UCSD-AML1 (cell line): ENCODE results near the gene PSEN1.

Source experiments
- DNase-seq: peaks from one replicate; lab custom pipeline; 2025; ENCODE audit not compliant: unreplicated experiment; lab: John Stamatoyannopoulos, UW

PSEN1 gene

GRCh38 chr14:73211251-73212040 lies 75.1 kb downstream of the PSEN1 start:
- no peak for DNase-seq

GRCh38 chr14:73216030-73216429 lies 79.7 kb downstream of the PSEN1 start:
- no peak for DNase-seq

- DNase-seq, result no peak
Measured at GRCh38 chr14:73217411-73217810, 81.1 kb downstream of the PSEN1 start.

GRCh38 chr14:73220061-73220460 lies 83.8 kb downstream of the PSEN1 start:
- no peak for DNase-seq

DNA sequence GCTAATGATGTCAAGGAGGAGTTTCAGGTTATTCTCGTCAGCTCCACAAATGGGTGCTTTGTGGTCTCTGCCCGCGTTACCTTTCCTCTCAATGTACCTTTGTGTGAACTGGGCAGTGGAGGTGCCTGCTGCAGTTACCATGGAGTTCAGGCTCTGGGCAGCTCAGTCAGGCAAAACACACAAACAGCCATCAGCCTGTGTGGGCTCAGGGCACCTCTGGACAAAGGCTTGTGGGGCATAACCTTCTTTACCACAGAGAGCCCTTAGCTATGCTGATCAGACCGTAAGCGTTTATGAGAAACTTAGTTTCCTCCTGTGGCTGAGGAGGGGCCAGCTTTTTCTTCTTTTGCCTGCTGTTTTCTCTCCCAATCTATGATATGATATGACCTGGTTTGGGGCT lies 84.3 kb downstream of the PSEN1 start:
- no peak for DNase-seq

- DNase-seq, result no peak
Measured at GRCh38 chr14:73221945-73222344, 85.6 kb downstream of the PSEN1 start.

GRCh38 chr14:73223049-73223448 lies 86.7 kb downstream of the PSEN1 start:
- DNase-seq, result no peak

- DNase-seq, result no peak
Measured at GRCh38 chr14:73225496-73225895, 89.2 kb downstream of the PSEN1 start.

DNA sequence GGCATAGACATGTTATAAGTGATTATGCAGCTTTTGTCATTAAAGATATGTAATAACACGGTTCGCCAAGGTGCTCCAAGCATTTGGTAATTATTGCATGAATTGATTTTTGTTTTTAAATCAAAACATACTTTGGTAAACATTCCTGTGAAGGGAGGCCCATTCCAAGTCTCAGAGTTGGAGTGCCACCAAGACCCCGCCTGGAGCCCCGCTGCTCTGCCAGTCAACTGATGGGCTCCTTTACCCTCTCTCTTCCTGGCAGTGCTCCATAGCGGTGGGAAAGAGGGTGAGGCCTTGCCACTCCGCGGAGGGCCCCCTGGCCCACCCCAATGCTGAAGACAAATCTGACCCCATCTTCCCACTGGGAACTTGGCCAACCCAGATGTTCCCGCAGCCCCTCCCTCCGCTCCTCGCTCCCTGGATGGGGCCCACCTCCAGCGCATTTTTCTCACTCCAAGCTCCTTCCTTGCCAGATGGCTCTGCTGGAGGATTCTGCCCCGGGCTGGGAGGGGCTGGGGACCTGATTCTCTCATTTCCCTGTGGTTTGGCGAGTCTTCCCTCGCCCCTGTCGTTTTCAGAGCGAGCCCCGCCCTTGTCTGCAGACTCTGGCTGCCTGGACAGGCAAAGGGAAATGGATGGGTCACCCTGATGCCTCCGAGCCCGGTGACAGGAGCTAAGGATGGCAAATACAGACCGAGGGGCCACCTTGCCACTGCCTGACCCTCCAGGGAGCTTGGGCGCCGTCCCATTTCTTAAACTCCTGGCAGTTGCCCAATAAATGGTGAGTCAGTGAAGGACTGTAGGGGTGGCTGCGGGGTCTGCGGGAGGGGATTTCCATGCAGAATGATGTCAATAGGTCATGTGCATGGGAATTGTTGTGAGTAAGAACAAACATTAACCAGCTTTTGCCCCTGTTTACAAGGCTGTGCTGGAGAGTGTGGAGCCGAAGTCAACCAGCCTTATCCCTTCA lies 91.8 kb downstream of the PSEN1 start:
- DNase-seq, result no peak

- DNase-seq, result no peak
Measured at GRCh38 chr14:73230051-73230450, 93.7 kb downstream of the PSEN1 start.

GRCh38 chr14:73231981-73232851 lies 95.9 kb downstream of the PSEN1 start:
- peak; percentile 43 for DNase-seq

DNA sequence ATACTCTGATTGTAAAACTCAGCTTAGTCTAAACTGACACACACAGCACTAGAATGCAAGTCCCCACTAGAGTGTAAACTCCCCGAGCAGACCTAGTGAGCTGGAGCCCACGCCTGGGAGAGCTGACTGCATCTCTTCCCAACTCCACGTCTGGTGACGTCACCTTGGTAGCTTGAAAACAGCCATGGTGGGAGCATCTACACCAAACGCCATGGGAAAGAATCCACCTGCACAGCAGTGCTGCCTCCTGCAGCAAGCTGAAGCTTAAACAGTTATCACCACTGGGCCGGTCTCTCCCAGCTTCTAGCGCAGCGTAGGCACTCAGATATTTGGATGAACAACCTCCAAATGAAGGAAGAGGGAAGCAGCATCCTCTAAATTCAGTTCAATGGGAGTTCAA lies 96.7 kb downstream of the PSEN1 start:
- DNase-seq, result no peak

- DNase-seq, result no peak
Measured at GRCh38 chr14:73233564-73233963, 97.3 kb downstream of the PSEN1 start.

DNA sequence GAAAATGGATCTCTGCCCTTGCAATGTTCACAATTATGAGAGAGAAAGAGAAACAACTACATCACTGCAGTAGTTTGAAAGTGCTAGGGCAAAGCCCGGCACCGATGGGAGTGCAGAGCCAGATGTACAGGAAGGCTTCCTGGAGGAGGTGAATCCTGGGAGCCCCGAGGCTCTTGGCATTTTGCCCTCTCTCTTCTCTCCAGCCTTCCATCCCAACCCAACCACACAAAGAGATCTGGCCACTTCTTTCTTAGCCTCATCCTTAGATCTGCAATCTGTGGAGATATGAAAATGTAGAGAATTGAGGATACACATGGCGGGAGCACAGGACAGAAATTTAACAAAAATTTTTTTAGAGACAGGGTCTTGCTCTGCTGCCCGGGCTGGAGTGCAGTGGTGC lies 97.7 kb downstream of the PSEN1 start:
- no peak for DNase-seq

- no peak for DNase-seq
Measured at GRCh38 chr14:73234586-73235394, 98.5 kb downstream of the PSEN1 start.

DNA sequence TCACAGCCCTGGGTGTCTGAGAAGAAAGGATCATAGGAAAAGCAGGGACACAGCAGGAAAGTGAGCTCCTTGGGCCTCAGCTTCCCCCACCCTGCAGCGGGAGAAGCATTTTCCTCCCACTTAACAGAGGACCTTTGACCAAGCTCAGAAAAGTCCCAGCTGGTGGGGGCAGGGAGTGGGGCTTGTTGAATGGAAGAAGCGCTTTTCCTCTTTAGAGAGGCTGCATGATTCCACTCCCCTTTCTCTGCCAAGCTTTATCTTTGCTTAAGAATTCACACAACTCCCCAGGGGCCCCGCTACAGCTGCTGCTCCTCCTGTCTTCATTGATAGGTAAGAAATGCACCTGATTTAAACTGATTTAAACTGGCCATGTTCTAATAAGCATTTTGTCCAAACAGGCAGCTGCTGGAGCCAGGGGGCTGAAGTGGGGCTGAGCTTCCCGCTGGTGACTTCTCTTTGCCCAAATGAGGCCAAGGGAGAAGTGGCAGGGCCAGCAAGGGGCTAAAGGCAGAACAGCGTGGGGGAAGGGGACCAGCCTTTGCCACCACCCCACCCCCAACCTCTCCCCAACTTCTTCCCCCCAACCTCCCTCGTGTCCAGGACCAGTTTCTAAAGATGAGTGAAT lies 99.3 kb downstream of the PSEN1 start:
- DNase-seq, result no peak

DNA sequence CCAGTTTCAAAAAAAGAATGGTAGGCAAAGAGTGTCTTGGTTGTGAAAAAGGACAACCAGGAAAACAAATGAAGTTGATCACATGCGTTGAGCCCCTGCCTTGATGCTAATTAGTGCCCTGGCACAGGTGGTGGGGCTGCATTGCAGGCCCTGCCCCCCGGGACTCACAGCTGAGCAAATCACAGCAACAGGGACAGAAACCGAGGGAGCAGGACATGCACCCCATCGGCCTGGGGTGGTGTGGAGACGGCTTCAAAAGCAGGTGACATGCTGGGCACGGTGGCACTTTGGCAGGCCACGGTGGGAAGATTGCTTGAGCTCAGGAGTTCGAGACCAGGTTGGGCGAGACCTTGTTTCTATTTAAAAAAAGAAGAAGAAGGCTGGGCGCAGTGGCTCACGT lies 99.8 kb downstream of the PSEN1 start:
- no peak for DNase-seq

- no peak for DNase-seq
Measured at GRCh38 chr14:73236752-73237218, 100.5 kb downstream of the PSEN1 start.

DNA sequence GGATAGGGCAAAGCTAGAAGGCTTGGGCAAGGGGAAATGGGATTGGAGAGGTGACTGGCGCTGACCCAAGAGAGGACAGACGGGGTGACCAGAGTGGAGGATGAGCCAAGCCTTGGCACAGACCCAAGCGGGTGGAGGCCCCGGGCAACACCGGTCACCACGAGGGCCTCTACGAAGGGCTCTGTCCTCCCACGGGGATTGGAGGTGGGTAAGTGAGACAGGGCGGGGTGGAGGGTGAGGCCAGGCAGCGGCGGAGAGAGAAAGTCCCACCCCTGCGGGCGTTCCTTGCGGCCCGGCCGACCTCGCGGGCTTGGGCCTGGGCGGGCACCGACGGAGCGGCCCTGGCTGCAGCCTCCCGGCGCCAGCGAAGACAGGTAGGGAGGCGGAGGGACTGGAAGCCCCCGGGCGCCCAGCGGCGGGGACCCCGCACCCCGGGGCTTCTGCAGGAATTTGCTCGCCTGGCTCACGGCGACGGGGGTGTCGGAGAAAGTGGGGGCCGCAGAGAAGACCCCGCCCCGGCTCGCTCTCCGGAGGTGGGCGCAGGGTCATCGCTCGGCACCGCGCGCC lies 101.0 kb downstream of the PSEN1 start, which contains the start of gene PAPLN:
Gene PAPLN (plus strand): TSS at position 288 of the 567 bp plus-strand sequence. CDS start 2,273 bp downstream, outside the sequence.
- no peak for DNase-seq
